ENCODE data around the gene PGM1.

The PGM1 gene

GRCh38 chr1:63592536-63593302 is 492 bp upstream of the PGM1 start:
- no peak for DNase-seq (ENCODE audit: low spot score)
- TF ChIP-seq CTCF (IDR thresholded peaks at IDR 0.05; ENCODE audit: extremely low read depth, missing control alignments), result no peak

GRCh38 chr1:63593886-63594605 is 835 bp downstream of the PGM1 start:
- DNase-seq (ENCODE audit: low spot score), result peak; percentile 73

GRCh38 chr1:63595435-63595834 is 2.2 kb downstream of the PGM1 start:
- no peak for DNase-seq (ENCODE audit: low spot score)
- TF ChIP-seq CTCF (IDR thresholded peaks at IDR 0.05; ENCODE audit: extremely low read depth, missing control alignments), result no peak

More at GRCh38 chr1:63593886-63594605, 835 bp downstream of the PGM1 start:
- TF ChIP-seq CTCF (IDR thresholded peaks at IDR 0.05; ENCODE audit: extremely low read depth, missing control alignments), result no peak

- no peak for DNase-seq (ENCODE audit: low spot score)
- no peak for TF ChIP-seq CTCF (IDR thresholded peaks at IDR 0.05; ENCODE audit: extremely low read depth, missing control alignments)
These were observed 6.6 kb downstream of the PGM1 start for GRCh38 chr1:63599799-63600198.

GRCh38 chr1:63600248-63600647 is 7.0 kb downstream of the PGM1 start:
- TF ChIP-seq CTCF (IDR thresholded peaks at IDR 0.05; ENCODE audit: extremely low read depth, missing control alignments), result no peak
- DNase-seq (ENCODE audit: low spot score), result no peak

- DNase-seq (ENCODE audit: low spot score), result no peak
- no peak for TF ChIP-seq CTCF (IDR thresholded peaks at IDR 0.05; ENCODE audit: extremely low read depth, missing control alignments)
These were observed 7.8 kb downstream of the PGM1 start for GRCh38 chr1:63601061-63601460.

- DNase-seq (ENCODE audit: low spot score), result no peak
- TF ChIP-seq CTCF (IDR thresholded peaks at IDR 0.05; ENCODE audit: extremely low read depth, missing control alignments), result no peak
These were observed 8.3 kb downstream of the PGM1 start for GRCh38 chr1:63601463-63601862.
